Activated naive CD8-positive, alpha-beta T cell treated with anti-CD3 and anti-CD28 coated beads for 36 hours (primary cell): ENCODE results near the gene RNF26. TPM values are rescaled to one million over a fixed set of nuclear protein-coding genes. Genes with fewer than 3 reads are reported as not detected.

ENCODE experiments used
- DNase-seq: peaks from one replicate; pipeline ENCODE4 v3.0.0; 2021
- H3K27ac Mint-ChIP-seq: one replicate; pipeline ENCODE4 v1.8.0; 2022; ENCODE audit warnings: mild to moderate bottlenecking, moderate library complexity, mixed read lengths
- H3K27me3 Mint-ChIP-seq: one replicate; pipeline ENCODE4 v1.8.0; 2022; ENCODE audit warnings: mild to moderate bottlenecking, mixed read lengths
- H3K36me3 Mint-ChIP-seq: one replicate; pipeline ENCODE4 v1.8.0; 2021; ENCODE audit warnings: mild to moderate bottlenecking, mixed read lengths
- H3K4me1 Mint-ChIP-seq: one replicate; pipeline ENCODE4 v1.8.0; 2021; ENCODE audit warnings: mixed read lengths
- H3K4me3 Mint-ChIP-seq: one replicate; pipeline ENCODE4 v1.8.0; 2022; ENCODE audit warnings: mild to moderate bottlenecking, moderate library complexity, mixed read lengths
- H3K9me3 Mint-ChIP-seq: one replicate; pipeline ENCODE4 v1.8.0; 2022; ENCODE audit warnings: mixed read lengths
- total RNA-seq, 2 experiments: library from RNA; stranded (reverse); gene quantifications; one replicate each; pipeline ENCODE4 v1.2.3, GENCODE V29; 2021

The RNF26 gene
- total RNA-seq, 2 experiments from 2014 or later, result 31.8 to 33.0 TPM

DNA sequence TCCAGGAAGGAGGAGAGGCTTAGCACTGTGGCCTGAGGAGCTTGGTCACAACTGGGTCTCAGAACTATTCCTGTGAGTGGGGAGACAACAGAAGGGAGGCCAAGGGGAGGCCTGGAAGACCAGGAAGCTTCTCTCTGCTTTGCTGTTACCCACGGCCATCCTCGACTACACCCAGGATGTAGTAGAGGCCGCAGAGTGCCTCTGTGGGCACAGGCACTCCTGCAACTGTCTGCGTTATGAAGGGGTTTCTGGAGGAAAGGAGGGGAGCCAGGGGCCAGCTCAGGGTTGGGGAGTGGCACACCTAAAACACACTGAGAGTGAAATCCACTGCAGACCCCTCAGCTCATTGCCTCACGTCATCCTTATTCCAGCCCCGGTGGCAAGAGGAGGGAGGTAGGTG, 16.0 kb downstream of the RNF26 start:
- Mint-ChIP-seq H3K4me1 (peaks cover 3% of the 10 kb centered on the region), H3K36me3 (no peaks in the 10 kb centered on the region), H3K4me3 (no peak overlapping the region), H3K9me3 (no peaks in the 10 kb centered on the region), H3K27ac (no peak overlapping the region), H3K27me3 (peaks cover 27% of the 10 kb centered on the region)
- no peak for DNase-seq

DNA sequence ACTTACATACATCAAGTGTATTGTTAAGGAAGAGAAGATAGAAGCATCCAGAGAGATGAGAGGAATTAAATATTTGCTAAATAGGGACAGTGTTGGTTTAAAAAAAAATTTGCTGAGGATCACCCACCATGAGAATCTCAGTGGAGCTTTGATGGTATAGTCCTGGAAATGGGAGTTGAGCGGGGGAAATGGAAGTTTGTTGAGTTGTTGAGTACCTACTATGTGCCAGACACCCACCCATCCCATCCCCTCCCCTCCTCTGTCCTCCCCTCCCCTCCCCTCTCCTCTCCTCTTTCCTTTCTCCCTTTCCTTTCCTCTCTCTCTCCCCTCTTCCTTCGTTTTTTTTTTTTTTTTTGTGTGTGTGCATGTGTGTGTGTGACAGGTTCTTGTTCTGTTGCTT, 16.9 kb downstream of the RNF26 start:
- DNase-seq, result no peak
- Mint-ChIP-seq H3K36me3 (no peaks in the 10 kb centered on the region), H3K27me3 (peaks cover 35% of the 10 kb centered on the region), H3K9me3 (no peaks in the 10 kb centered on the region), H3K27ac (no peak overlapping the region), H3K4me3 (no peak overlapping the region), H3K4me1 (peaks cover 3% of the 10 kb centered on the region)

DNA sequence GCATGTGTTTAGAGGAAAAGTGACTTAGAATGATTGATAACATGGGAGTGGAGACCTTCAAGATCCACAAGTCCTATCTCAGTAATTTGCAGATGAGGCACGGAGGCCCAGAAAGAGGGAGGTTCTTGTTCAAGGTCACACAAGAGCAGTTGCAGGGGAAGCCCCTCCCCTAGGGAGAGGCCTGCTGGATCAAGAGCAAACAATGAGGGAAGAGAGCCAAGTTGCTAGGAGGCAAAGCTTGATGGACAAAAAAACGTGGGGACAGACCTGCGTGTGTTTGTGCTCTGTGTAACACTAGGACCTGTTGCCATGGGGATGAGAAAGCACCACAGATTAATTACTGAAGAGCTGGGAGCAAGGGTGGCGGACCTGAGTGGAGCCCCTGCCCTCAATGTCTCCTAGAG, 18.5 kb downstream of the RNF26 start:
- H3K9me3 Mint-ChIP-seq, result no peaks in the 10 kb centered on the region
- H3K27ac Mint-ChIP-seq, result no peak overlapping the region
- H3K27me3 Mint-ChIP-seq, result peaks cover 45% of the 10 kb centered on the region
- peaks cover 6% of the 10 kb centered on the region for H3K4me1 Mint-ChIP-seq
- no peak for DNase-seq
- H3K4me3 Mint-ChIP-seq, result no peak overlapping the region
- no peaks in the 10 kb centered on the region for H3K36me3 Mint-ChIP-seq

DNA sequence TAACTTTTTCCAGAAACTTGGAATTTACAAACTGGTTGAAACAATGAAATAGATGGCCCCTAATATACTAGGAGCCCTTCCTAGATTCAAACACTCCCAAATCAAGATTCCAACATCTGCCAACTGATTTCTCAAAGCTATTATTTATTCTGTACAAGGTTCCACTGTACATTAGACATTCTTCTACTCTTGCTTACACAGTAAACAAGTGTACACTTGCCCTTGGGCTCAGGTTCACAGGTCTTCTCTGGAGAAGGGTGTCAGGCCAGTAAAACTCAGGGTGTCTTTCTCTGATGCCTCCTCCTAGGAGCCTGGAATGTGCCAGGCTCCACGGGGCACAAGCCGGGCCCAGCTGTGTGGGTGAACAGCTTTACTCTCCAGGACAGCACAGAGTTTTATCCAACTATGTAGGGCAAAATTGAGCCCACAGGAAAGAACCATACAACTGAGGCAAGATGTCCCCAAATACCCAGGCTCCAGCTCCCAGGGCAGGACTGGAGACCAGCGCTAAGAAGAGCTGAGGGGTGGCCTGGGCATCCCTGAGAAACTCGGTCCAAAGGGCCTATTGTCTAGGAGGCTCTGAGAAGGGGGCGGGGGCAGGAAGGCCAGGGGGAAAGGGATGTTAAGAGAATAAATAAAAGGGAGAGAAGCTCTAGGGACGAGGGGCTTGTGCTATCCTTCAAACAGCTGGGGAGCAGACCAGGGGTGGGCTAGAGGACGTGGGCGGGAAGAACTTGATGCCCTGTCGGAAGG, 20.9 kb downstream of the RNF26 start:
- DNase-seq, result no peak
- H3K4me3 Mint-ChIP-seq, result no peak overlapping the region
- H3K27ac Mint-ChIP-seq, result no peak overlapping the region
- H3K36me3 Mint-ChIP-seq, result no peaks in the 10 kb centered on the region
- H3K4me1 Mint-ChIP-seq, result peaks cover 3% of the 10 kb centered on the region
- no peaks in the 10 kb centered on the region for H3K9me3 Mint-ChIP-seq
- H3K27me3 Mint-ChIP-seq, result peaks cover 46% of the 10 kb centered on the region

DNA sequence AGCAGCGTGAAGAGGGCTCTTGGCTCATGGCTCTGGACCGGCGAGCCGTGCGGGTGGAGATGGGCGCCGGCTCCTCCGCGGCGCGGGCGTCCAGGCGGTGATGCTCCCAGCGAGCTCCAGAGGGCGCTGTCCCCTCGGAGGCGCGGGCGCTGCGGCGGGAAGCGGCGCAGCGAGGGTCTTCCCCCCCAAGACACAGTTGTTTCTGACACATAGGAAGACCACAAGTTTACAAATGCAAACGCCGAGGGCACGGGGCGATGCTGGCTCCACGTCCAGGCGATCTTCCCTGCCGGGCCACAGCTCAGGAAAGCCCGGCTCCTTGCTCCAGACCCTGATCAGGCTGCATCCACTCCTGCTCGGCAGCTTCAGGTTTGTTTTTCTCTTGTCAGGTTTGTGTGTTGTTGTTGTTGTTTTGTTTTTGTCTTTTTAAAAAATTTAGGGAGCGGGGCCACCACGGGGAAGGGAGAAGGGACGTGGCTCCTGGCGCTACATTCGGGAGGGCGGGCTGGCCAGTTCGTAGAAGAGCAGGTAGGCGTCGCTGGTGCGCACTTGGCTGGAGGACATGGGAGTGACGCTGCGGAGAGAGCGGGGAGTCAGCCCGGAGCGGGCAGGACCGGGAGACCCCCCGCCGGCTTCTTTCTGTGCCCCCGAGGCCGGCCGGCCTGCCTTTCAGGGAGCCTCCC, 22.2 kb downstream of the RNF26 start:
- DNase-seq, result peak; percentile 74
- peaks cover 3% of the 10 kb centered on the region for H3K4me1 Mint-ChIP-seq
- no peaks in the 10 kb centered on the region for H3K9me3 Mint-ChIP-seq
- H3K4me3 Mint-ChIP-seq, result peak overlapping the region; percentile 85
- H3K36me3 Mint-ChIP-seq, result no peaks in the 10 kb centered on the region
- H3K27me3 Mint-ChIP-seq, result peaks cover 40% of the 10 kb centered on the region
- peak overlapping the region; percentile 49 for H3K27ac Mint-ChIP-seq

DNA sequence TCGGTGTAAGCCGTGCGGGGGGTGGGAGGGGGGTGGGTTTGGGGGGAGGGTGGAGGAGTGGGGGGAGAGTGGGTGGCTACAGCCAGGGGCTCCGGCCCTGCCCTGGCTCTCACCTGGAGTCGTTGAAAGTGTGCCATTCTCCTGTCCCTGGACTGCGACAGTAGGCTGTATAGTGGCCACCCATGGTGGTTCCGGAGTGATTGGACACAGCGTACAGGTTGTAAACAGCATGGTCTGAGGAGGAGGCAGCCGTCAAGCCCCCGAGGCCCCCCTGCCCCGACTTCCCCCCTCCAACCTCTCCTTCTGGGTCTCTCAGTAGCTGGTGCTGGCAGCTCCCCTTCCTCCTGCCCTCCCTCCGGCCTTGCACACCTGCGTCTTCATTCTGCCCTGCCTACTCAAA, 22.7 kb downstream of the RNF26 start:
- peaks cover 3% of the 10 kb centered on the region for H3K4me1 Mint-ChIP-seq
- H3K27me3 Mint-ChIP-seq, result peaks cover 35% of the 10 kb centered on the region
- H3K27ac Mint-ChIP-seq, result no peak overlapping the region

DNA sequence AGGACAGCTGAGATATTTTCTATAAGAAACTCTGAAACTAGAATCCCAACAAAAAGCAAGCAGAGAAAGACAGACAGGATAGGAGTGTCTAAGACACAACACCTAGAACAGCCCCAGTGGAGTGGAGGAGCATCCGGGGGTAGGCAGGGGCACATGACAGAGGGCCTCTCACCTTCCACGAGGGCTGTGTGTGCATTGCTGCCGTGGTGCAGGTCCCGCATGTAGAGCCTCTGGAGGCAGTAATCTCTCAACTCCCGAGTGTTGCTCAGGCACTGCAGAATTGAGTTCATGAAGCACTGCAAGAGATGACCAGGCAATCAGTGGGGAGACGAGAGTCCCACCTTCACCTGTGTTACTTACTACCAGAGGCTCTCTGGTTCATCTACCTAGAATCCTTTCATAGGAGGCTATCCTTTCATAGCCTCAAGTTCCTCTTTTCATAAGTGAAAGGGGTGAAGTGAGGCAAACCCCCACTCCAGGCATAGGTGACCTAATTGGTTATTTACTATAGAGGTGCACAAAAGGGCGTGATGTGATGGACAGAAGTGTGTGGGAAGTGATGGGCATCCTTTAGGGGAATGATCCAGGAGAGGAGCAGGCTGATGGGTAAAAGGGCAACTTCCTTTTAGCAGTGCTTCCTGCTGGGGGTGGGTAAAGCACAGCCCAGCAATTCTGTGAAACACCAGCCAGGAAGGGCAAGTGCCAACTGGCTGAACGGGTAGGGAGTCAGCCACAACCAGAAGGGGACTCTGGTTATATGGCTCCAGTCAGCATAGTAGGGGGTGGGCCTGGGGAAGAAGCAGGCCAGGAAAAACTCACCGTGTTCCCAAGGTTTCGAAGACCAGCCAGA, 25.3 kb downstream of the RNF26 start:
- peaks cover 43% of the 10 kb centered on the region for H3K27me3 Mint-ChIP-seq
- DNase-seq, result no peak
- H3K4me3 Mint-ChIP-seq, result no peak overlapping the region
- no peaks in the 10 kb centered on the region for H3K36me3 Mint-ChIP-seq
- H3K4me1 Mint-ChIP-seq, result peaks cover 6% of the 10 kb centered on the region
- no peaks in the 10 kb centered on the region for H3K9me3 Mint-ChIP-seq
- no peak overlapping the region for H3K27ac Mint-ChIP-seq

More for the DNA sequence above, 22.7 kb downstream of the RNF26 start:
- H3K36me3 Mint-ChIP-seq, result no peaks in the 10 kb centered on the region
- DNase-seq, result no peak
- H3K9me3 Mint-ChIP-seq, result no peaks in the 10 kb centered on the region
- no peak overlapping the region for H3K4me3 Mint-ChIP-seq

DNA sequence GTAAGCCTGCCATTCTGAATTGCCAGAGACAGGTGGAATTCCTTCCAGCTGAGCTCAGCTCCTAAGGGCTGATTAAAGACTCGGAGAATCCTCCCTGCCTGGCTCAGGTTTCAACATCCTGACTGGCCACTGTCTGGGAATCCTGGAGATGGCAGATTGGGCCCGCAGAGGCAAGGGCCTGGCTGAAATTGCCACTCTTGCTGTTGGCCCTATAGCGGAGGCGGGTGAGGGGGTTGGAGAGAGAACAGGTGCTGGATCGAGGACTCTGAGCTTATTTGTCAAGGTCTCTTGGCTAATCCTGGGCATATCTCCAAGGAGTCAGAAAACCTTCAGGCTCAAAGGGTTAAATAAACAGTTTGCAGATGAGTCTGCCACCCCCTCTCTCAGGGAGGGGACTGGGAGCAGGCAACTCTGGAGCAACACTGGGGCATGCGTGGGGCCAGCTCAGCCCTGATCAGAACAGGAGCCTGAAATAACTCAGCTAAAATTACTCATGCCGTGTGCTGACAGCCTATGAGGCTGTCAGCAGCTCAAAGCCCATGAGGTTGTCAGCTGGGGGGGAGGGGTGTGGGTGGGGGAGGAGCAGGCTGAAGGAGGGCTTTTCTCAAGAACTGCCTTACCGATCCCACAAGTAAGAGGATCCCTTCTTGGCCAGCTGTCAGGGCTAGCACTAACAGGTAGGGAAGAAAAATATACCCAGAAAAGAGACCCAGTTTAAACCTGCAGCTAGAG, 26.9 kb downstream of the RNF26 start:
- Mint-ChIP-seq H3K36me3 (no peaks in the 10 kb centered on the region), H3K9me3 (no peaks in the 10 kb centered on the region), H3K4me3 (no peak overlapping the region), H3K27ac (no peak overlapping the region), H3K27me3 (peaks cover 47% of the 10 kb centered on the region), H3K4me1 (peaks cover 8% of the 10 kb centered on the region)
- DNase-seq, result no peak

DNA sequence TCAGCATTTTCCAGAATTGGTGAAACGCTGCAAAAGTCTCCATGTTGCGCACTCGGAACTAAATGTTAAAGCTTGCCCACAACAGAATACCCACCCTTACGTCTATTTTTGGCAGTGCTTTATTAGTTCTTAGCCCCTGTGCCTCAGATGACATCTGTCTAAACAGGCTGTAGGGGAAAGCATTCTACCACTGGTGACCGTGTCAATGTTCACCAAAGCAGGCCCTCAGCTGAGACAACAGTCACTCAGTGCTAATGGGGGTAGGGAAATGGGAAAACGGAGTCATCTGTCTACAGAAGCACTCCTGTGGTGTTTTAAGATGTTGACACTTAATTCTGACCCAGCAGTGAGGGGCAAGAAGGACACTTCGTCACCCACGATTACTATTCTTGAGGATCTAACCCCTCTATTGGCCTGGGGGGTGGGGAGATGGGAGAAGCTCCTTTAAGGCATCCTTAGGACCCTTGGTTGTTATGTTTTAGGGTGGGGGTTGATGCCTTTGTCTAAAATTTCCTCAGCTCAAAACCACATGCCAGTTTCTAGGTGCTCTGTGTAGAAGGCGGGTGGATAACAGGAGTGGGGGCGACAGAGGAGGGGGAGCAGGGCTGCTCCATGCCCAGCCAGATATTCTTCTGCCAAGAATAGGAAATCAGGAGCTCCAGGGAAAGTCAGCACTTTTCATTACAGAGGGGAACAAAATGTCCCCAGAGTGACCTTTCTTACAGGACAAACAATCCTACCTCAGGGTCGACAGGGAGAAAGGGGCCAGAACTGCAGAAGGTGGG, 27.8 kb downstream of the RNF26 start:
- no peak overlapping the region for H3K27ac Mint-ChIP-seq
- H3K4me1 Mint-ChIP-seq, result peaks cover 5% of the 10 kb centered on the region
- no peaks in the 10 kb centered on the region for H3K36me3 Mint-ChIP-seq
- peaks cover 53% of the 10 kb centered on the region for H3K27me3 Mint-ChIP-seq
- H3K4me3 Mint-ChIP-seq, result no peak overlapping the region
- no peak for DNase-seq
- no peaks in the 10 kb centered on the region for H3K9me3 Mint-ChIP-seq

DNA sequence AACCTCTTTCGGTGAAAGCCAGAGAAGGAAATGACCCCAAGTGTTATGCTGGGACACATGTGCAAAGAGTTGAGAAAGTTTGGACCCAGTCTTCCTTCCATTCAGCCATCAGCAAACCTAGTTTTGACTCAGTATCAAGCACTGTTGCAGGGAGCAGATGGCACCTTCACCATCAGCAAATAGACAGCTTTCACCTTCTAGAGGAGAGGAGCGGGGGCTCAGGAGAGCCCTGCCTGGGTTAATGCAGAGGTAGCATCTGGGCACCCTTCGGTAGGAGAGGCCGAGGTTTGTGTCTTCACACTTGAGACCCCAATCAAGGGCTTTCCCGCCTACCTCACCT, 28.4 kb downstream of the RNF26 start:
- no peak overlapping the region for H3K4me3 Mint-ChIP-seq
- peaks cover 5% of the 10 kb centered on the region for H3K4me1 Mint-ChIP-seq
- no peaks in the 10 kb centered on the region for H3K36me3 Mint-ChIP-seq
- H3K27ac Mint-ChIP-seq, result no peak overlapping the region
- DNase-seq, result no peak
- no peaks in the 10 kb centered on the region for H3K9me3 Mint-ChIP-seq
- peaks cover 53% of the 10 kb centered on the region for H3K27me3 Mint-ChIP-seq

DNA sequence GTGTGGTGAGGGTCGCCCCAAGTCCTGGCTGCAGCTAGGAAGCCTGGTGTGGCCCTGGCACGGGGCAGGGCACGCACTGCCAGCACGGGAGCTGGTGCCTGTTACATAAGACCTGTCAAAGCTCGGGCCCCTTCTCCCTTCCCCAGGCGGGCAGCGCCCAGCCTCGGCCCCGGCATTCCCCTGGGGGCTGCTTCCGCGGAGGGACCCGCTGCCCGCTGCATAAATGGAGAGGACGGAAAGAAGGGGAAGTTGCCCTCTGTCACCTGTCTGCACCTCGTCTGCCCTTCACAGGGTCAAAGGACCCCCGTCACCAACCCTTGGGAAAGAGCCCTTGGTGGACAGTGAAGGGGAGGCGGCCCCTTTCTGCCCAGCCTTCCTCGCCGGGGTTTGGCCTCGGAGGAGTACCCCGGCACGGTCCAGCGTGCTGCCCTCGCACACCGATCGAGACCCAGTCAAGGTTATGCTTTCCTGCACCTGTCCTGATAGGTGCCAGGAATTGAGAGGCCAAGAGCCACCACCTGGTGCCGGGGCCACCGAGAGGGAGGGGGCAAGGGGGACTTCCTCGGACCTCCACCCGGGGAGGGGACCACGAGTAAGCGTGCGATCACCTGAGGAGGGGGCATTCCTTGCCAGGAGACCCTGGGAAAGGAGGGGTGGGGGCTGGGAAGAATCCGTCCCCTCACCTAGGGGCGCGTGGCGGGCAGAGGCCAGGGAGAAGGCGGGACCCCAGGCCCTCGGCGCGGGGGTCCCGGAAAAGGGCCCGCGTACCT, 28.9 kb downstream of the RNF26 start:
- no peaks in the 10 kb centered on the region for H3K9me3 Mint-ChIP-seq
- peaks cover 5% of the 10 kb centered on the region for H3K4me1 Mint-ChIP-seq
- H3K36me3 Mint-ChIP-seq, result no peaks in the 10 kb centered on the region
- no peak overlapping the region for H3K4me3 Mint-ChIP-seq
- no peak overlapping the region for H3K27ac Mint-ChIP-seq
- DNase-seq, result no peak
- H3K27me3 Mint-ChIP-seq, result peaks cover 54% of the 10 kb centered on the region

DNA sequence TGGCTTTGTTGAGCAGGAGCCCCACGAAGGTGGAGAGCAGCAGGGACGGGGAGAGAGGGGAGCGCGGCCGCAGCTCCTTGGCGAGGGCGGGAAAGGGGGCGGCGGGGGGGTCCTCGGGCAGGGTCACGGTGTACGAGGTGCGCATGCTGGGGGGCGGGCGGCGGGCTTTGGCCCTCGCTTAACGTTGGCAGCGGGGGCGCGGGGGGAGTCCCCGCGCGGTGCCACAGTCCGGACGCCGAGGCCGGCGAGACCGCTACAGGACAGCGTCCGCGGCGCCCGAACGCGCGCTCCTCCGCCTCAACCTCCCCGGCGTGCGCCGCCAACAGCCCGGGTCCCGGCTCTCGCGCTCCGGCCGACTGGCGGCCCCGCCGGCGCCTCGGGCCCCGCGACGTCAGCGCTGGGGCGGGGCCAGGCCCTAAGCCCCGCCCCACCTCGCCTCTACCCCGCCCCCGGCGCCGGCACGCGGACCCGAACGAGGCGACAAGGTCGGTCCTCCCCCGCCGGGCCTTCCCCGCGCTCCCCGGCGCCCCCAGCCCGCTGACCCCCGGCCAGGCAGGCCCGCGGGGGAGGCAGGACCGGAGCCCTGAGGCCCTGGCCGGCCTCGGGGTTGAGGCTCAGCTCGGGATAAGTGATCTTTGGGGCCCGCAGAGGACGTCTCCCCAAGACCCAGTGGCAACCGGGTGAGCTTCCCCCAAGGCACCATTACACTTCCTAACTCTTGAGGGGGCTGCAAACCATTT, 29.7 kb downstream of the RNF26 start:
- H3K36me3 Mint-ChIP-seq, result no peaks in the 10 kb centered on the region
- peaks cover 5% of the 10 kb centered on the region for H3K4me1 Mint-ChIP-seq
- peak; percentile 71 for DNase-seq
- H3K27me3 Mint-ChIP-seq, result peaks cover 60% of the 10 kb centered on the region
- no peak overlapping the region for H3K4me3 Mint-ChIP-seq
- H3K27ac Mint-ChIP-seq, result no peak overlapping the region
- H3K9me3 Mint-ChIP-seq, result no peaks in the 10 kb centered on the region

DNA sequence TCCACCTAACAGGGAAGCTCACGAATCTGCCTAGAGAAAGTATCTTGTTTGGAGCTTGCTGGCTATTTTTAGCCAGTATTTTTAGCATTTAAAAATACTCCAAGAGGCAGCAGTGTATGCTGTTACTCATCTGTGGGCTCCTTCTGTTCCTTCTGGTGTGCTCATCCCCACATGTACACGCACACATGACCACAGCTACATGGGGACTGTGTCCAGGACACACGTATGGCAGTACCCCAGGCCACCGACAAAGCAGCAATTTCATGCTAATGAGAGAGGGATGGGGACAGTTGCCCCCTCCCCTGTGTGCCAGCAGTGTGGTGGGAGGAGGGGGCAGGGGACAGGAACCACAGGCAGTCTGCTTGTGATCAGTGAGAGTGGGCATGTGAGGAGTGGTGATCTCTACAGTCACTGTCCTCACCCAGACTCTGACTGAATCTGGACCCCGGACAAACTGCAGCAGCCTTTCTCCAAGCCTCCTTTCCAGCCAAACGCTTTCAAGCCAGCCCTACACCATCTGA, 30.8 kb downstream of the RNF26 start:
- Mint-ChIP-seq H3K27me3 (peaks cover 69% of the 10 kb centered on the region), H3K4me3 (no peak overlapping the region), H3K27ac (no peak overlapping the region)

More for the DNA sequence above, 30.8 kb downstream of the RNF26 start:
- no peaks in the 10 kb centered on the region for H3K36me3 Mint-ChIP-seq
- no peak for DNase-seq
- no peaks in the 10 kb centered on the region for H3K9me3 Mint-ChIP-seq
- H3K4me1 Mint-ChIP-seq, result peaks cover 5% of the 10 kb centered on the region
